HT1080 (cell line): ENCODE data around the gene TXNRD2. TPM values are rescaled to one million over a fixed set of nuclear protein-coding genes. Genes with fewer than 3 reads are reported as not detected.

Experiments
- DNase-seq: peaks from one replicate; pipeline ENCODE4 v3.0.0-alpha.2; 2015; ENCODE audit warnings: low read depth
- total RNA-seq: library from RNA; depleted of rRNA; stranded (reverse); fragments of >200 nt; shearing (Covaris generic); gene quantifications from 2 replicates; pipeline ENCODE4 v1.2.3, GENCODE V29; 2014

Gene TXNRD2
- total RNA-seq, 1 experiment from 2014 or later = 94.5 TPM

GRCh38 chr22:19877626-19878339 lies 63.8 kb downstream of the TXNRD2 start:
- no peak for DNase-seq

DNA sequence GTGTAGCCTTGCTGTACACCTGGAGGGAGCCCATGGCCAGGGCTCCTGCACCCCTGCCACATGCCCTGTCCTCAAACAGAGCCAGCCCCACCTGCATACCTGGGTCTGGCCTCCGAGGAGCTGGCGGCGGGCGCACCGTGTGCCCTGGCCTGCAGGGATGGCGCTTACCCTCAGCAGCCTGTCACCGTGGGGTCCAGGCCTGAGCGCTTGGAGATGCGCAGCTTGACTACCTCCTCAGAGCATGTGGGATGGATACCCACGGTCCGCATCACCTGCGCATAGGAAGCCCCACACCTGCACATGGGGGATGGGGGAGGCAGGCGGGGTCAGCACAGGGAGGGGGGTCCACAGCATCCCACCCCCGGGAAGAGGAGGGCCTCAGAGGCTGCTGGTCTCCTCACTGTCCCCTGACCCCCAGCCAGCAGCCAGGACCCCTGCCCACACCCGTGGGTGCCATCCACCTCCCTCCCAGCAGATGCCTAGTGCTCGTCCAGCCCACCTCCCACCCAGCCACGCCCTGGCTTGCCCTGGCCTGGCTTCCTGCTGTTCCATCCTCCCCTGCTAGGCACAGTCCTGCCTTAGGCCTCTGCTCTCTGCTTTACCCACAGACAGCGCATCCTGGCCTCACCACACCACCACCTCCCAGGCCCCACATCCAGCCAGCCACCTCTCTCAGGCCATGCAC lies 64.5 kb downstream of the TXNRD2 start:
- no peak for DNase-seq

GRCh38 chr22:19876314-19876940 lies 65.2 kb downstream of the TXNRD2 start:
- DNase-seq = no peak

DNA sequence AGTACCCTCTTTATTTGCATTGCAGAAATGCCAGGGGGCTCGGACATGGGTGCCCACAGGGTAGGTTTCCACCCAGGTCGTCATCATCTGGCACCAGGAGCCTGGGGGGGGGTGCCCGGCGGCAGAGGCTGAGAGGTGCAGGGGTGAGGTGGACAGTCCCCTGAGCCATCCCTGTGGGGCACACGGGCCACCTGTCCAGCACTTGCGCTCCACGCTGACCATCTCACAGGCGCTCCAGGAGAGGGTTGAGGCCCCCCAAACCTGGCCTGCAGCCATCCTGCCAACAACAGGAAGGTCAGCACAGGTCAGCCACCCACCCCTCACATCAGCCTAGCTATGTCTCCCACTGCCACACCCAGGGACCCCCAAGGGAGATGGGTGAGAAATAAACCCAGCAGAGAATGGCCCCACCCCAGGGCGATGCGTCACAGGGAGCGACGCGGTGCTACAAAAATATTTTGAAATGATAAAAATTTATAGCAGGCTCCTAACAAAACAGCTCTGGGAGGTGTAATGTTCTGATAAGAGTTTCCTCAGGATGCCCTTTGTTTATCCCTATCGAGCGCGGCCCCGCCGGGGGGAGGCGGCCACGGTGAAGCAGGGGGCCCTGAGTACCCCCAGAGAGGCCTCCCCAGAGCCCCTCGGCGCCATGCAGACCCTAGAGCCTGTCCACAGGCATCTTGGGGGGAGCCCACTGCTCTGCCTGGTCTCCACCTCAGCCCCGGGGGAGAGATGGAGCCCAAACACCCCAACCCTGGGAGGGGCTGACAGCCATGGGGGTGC lies 65.9 kb downstream of the TXNRD2 start:
- DNase-seq = no peak

GRCh38 chr22:19875061-19875530 lies 66.5 kb downstream of the TXNRD2 start:
- DNase-seq = no peak

GRCh38 chr22:19874307-19875060 lies 67.1 kb downstream of the TXNRD2 start:
- no peak for DNase-seq

DNA sequence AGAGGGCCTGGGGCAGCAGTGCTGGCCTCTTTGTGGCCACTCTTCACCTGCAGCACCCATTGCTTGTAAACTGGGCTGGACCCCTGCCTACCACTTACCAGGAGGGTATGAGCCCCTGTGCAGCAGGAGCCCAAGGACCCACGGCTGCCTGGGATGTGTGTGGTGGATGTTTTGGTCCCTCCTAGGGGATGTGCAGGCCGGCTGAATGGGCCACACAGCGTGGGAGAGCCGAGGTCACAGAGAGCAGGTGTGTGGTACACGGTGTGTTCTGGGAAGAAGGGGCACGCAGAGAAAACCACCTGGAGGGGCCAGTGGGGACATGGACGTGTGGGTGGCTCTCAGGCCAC lies 67.7 kb downstream of the TXNRD2 start:
- DNase-seq = no peak

- no peak for DNase-seq
Measured at GRCh38 chr22:19873138-19873959, 68.3 kb downstream of the TXNRD2 start.

- no peak for DNase-seq
Measured at GRCh38 chr22:19872779-19873137, 68.9 kb downstream of the TXNRD2 start.

DNA sequence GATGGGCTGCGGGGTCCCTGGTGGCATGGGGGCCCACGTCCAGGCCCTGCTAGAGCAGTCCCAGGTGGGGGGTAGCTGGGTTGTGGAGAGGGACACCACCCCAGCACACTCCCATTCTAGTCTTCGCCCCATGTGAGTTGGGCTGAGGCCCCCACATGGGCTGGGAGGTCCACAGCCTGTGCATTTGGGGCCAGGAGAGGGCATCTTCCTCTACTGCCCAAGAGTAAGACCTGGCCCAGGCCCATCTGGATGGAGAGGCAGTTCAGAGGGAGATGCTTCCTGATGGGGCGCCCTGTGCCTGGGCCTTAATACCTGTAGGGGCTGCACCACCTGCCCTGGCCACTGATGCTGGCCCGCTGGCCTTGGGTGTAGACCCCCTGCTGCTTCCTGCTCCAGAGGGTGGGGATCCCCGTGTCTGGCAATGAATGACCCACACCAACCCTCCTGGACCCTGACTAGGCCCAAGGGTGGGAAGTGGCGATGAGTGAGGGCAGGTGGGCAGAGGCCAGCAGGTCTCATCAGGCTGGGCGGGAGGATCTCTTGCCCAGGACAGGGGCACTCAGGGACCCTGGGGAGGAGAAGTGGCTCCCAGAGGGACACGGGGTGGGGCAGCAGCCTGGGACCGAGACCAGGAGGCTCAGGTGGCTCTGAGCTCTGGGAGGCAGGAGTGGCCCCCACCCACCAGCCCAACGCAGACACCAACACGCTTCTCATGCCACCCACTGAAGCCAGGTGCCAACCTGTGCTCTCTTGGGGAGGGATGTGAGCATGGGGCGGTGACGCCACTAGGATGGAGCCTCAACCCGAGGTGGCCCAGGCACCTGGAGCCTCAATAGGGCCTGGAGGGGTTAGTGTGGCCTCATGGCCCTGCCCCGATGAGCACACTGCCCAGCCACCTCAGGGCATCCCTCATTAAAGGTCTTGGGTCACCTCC lies 69.5 kb downstream of the TXNRD2 start:
- no peak for DNase-seq

- no peak for DNase-seq
Measured at GRCh38 chr22:19871023-19871844, 70.4 kb downstream of the TXNRD2 start.

- no peak for DNase-seq
Measured at GRCh38 chr22:19870153-19871022, 71.2 kb downstream of the TXNRD2 start.

DNA sequence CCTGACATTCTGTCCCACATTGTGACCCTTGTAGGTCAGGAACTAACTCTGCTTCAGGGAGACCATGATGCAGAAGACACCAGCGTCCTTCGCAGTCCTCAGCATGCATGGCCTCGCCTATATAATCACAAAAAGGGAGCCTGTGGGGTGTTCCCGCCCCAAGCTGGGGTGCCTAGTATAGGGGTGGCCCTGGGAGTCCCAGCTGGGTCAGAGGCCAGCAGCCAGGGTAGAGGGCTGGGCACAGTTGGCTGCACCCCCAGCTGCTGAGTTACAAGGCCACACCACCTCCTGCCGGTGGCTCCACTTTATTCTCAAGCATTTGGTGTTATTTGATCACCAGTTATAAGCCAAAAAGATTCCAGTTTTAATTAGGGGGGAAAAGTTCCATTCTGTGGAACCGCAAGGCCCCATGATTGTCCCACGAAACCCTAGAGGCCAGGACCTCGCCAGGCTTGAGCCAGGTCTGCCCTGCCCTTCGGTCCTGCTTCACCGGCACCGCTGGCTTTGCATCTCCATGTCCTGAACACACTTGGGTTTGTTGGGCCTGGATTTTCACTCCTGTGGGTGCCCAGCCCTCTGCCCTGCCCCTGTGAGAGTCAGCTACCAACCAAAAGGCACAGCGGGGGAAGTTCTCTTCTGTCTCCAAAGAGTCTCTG lies 72.0 kb downstream of the TXNRD2 start:
- DNase-seq = no peak

GRCh38 chr22:19868773-19869471 lies 72.7 kb downstream of the TXNRD2 start:
- no peak for DNase-seq

DNA sequence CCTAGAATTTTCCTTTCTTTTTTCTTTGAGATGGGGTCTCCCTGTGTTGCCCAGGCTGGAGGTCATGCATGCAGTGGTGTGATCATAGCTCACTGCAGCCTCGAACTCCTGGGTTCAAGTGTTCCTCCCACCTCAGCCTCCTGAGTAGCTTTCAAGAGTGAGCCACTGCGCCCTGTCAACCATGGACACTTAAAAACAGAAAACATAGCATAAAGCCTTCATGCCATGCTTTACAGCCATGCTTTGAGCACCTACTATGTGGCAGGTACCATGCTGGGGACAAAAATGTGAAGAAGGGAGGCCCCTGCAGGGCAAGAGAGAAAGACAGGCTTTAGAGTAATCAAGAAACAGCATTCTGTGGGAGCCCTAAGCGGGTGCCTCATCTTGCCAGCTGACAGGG lies 73.3 kb downstream of the TXNRD2 start:
- DNase-seq = no peak

DNA sequence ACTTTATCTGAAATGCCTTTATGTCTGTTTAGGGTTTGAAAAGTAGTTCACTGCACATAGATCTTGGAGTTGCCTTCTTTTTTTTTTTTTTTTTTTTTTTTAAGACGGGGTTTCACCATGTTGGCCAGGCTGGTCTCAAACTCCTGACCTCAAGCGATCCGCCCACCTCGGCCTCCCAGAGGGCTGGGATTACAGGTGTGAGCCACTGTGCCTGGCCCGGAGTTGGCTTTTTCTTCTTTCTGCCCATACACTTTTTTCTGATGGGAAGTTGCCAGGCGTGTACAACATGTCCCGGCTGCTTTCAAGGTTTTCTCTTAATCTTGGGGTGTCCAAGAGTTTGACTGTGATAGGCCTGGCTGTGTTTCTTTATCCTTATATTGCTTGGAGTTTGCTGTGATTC lies 74.0 kb downstream of the TXNRD2 start:
- DNase-seq = no peak
